Sigmoid colon (tissue), 4 donors: ENCODE data around the gene SLC25A25.

ENCODE experiments used
- EP300 ChIP-seq, 4 donors: sonication (generic); formaldehyde crosslinking; IDR thresholded peaks; one replicate each; pipeline ENCODE4 v1.6.1; 2017; ENCODE audit warnings: antibody characterized with exemption in 4 of 4
- POLR2AphosphoS5 ChIP-seq, 4 donors: sonication (generic); formaldehyde crosslinking; IDR thresholded peaks; one replicate each; pipeline ENCODE4 v1.6.1; 2017; ENCODE audit warnings: antibody characterized with exemption in 4 of 4
- TF ChIP-seq, protein P1 (sequence below), 4 experiments: fragments of 450-650 bp in 3 of 4; fragments of 200-600 bp in 1 of 4; IDR thresholded peaks; one replicate each; pipeline ENCODE4 v1.5.1; 2016 to 2019; ENCODE audit warnings: antibody characterized with exemption in 4 of 4, mild to moderate bottlenecking in 3 of 4, moderate library complexity in 2 of 4

DNA sequence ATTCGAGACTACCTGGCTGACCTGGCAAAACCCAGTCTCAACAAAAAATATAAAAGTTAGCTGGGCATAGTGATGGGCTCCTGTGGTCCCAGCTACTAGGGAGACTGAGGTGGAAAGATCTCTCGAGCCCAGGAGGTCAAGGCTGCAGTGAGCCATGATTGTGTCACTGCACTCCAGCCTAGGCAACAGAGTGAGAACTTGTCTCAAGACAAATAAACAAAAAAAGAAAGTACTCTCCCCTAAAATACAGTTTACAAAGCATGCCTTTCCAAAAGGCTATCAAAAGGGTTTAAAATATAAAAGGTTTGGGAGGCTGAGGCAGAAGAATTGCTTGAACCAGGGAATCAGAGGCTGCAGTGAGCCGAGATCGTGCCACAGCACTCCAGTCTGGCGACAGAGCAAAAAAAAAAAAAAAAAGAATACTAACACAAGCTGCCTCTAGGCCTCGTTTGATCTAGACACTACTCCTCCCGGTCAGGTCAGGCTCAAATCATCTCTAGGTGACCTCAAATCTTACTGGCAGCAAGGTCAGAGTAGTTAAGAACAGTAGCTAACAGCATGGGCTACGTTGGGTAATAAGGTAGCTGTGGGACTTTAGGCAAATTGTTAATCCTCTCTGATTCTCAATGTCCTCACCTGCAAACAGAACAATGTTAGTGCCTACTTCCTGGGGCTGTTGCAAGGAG lies 10.2 kb upstream of the SLC25A25 start:
- TF ChIP-seq, protein P1, sequence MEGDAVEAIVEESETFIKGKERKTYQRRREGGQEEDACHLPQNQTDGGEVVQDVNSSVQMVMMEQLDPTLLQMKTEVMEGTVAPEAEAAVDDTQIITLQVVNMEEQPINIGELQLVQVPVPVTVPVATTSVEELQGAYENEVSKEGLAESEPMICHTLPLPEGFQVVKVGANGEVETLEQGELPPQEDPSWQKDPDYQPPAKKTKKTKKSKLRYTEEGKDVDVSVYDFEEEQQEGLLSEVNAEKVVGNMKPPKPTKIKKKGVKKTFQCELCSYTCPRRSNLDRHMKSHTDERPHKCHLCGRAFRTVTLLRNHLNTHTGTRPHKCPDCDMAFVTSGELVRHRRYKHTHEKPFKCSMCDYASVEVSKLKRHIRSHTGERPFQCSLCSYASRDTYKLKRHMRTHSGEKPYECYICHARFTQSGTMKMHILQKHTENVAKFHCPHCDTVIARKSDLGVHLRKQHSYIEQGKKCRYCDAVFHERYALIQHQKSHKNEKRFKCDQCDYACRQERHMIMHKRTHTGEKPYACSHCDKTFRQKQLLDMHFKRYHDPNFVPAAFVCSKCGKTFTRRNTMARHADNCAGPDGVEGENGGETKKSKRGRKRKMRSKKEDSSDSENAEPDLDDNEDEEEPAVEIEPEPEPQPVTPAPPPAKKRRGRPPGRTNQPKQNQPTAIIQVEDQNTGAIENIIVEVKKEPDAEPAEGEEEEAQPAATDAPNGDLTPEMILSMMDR (IDR thresholded peaks at IDR 0.05), result no peak
- no peak for TF ChIP-seq POLR2AphosphoS5 (IDR thresholded peaks at IDR 0.05)
- no peak for TF ChIP-seq EP300 (IDR thresholded peaks at IDR 0.05)
